Fibroblast of lung (primary cell): ENCODE results near the gene TCTN1. TPM values are rescaled to one million over a fixed set of nuclear protein-coding genes. Genes with fewer than 3 reads are reported as not detected.

Experiments
- DNase-seq, 2 donors: peaks; one replicate each; pipeline versions ENCODE4 v3.0.0 to v3.0.0-alpha.2; 2010; ENCODE audit warnings: low read depth in 2 of 2
- H2AFZ ChIP-seq: 2 replicates; pipeline ENCODE4 v1.5.1; 2012; ENCODE audit warnings: low read length, control low read depth, inconsistent platforms
- H3K27ac ChIP-seq: 2 replicates; pipeline ENCODE4 v1.5.1; 2011; ENCODE audit warnings: low read length, control low read depth; ENCODE audit not compliant: insufficient read depth
- H3K27me3 ChIP-seq: 2 replicates; pipeline ENCODE4 v1.5.1; 2011; ENCODE audit warnings: mild to moderate bottlenecking, low read length; ENCODE audit not compliant: control insufficient read depth, insufficient read depth
- H3K36me3 ChIP-seq: 2 replicates; pipeline ENCODE4 v1.5.1; 2011; ENCODE audit warnings: low read length; ENCODE audit not compliant: control insufficient read depth, insufficient read depth
- H3K4me1 ChIP-seq: 2 replicates; pipeline ENCODE4 v1.5.1; 2011; ENCODE audit warnings: low read length; ENCODE audit not compliant: control insufficient read depth, insufficient read depth; ENCODE audit errors: extremely low read depth
- H3K4me2 ChIP-seq: 2 replicates; pipeline ENCODE4 v1.5.1; 2011; ENCODE audit warnings: low read length, control low read depth; ENCODE audit not compliant: insufficient read depth; ENCODE audit errors: extremely low read depth
- H3K4me3 ChIP-seq, 4 experiments: fragments of 200-600 bp in 1 of 4; sonication (generic) in 1 of 4; replicated peaks in 1 of 4; 2 replicates each; pipeline ENCODE4 v1.5.1; 2011 to 2016; ENCODE audit warnings: low read length in 4 of 4, low read depth in 3 of 4, mild to moderate bottlenecking in 3 of 4, control low read depth in 2 of 4, inconsistent platforms in 1 of 4, mixed read lengths in 1 of 4; ENCODE audit not compliant: insufficient read depth in 1 of 4; ENCODE audit errors: control extremely low read depth in 1 of 4
- H3K79me2 ChIP-seq: 2 replicates; pipeline ENCODE4 v1.5.1; 2012; ENCODE audit warnings: mild to moderate bottlenecking, low read length, inconsistent platforms; ENCODE audit not compliant: control insufficient read depth, insufficient read depth
- H3K9ac ChIP-seq: 2 replicates; pipeline ENCODE4 v1.5.1; 2011; ENCODE audit warnings: mild to moderate bottlenecking, low read length, control low read depth; ENCODE audit not compliant: insufficient read depth
- H3K9me3 ChIP-seq: 2 replicates; pipeline ENCODE4 v1.5.1; 2012; ENCODE audit warnings: low read depth, low read length; ENCODE audit not compliant: control insufficient read depth, insufficient read depth
- H4K20me1 ChIP-seq: 2 replicates; pipeline ENCODE4 v1.5.1; 2011; ENCODE audit warnings: low read length; ENCODE audit not compliant: control insufficient read depth, insufficient read depth; ENCODE audit errors: extremely low read depth
- CTCF ChIP-seq, 2 donors: IDR thresholded peaks in 1 of 2; conservative IDR thresholded peaks in 1 of 2; 1 replicate in 1 of 2; 2 replicates in 1 of 2; pipeline ENCODE4 v1.5.1; 2011 to 2012; ENCODE audit warnings: low read length in 2 of 2, control low read depth in 1 of 2, inconsistent platforms in 1 of 2, low read depth in 1 of 2, mild to moderate bottlenecking in 1 of 2
- EZH2 ChIP-seq: IDR thresholded peaks from 2 replicates; pipeline ENCODE4 v1.5.1; 2012; ENCODE audit warnings: low read length, control low read depth, mild to moderate bottlenecking; ENCODE audit errors: missing control alignments
- polyA plus RNA-seq, 2 donors: library from polyadenylated mRNA; depleted of rRNA in 1 of 2; stranded (reverse) in 1 of 2; unstranded in 1 of 2; fragments of >200 nt; gene quantifications; 2 replicates each; pipeline ENCODE4 v1.2.1, GENCODE V29; 2011 to 2012; ENCODE audit warnings: missing spikeins in 1 of 2
- total RNA-seq: library from RNA; depleted of rRNA; stranded (reverse); fragments of >200 nt; gene quantifications from 2 replicates; pipeline ENCODE4 v1.2.1, GENCODE V29; 2014

TCTN1 gene
- total and polyA plus RNA-seq, 2 donors (not counting 1 experiment from before 2014, with no cell fraction given): 25.0 to 27.4 TPM

- H2AFZ ChIP-seq: no peak overlapping the region
- TF ChIP-seq EZH2 (no peak), CTCF (conservative IDR thresholded peaks at IDR 0.05 in 1 of 2, IDR thresholded peaks at IDR 0.05 in 1 of 2; ENCODE audit: low read depth in 1 of 2, low read length in 2 of 2) (no peak)
These were observed 34.2 kb upstream of the TCTN1 start for GRCh38 chr12:110579535-110580253.

GRCh38 chr12:110581931-110582275, 32.0 kb upstream of the TCTN1 start:
- Histone ChIP-seq H3K4me3 (peak overlapping the region; percentile 68 to 95 (median 78)), H3K9me3 (no peaks in the 10 kb centered on the region), H3K27me3 (no peaks in the 10 kb centered on the region), H3K9ac (peak overlapping the region; percentile 85), H2AFZ (peak overlapping the region; percentile 61), H3K27ac (peak overlapping the region; percentile 81), H3K4me2 (peak overlapping the region; percentile 91), H3K79me2 (peaks cover 32% of the 10 kb centered on the region), H3K4me1 (peaks cover 10% of the 10 kb centered on the region), H3K36me3 (no peaks in the 10 kb centered on the region), H4K20me1 (no peaks in the 10 kb centered on the region)
- peak; percentile 7 to 25 for DNase-seq
- TF ChIP-seq CTCF (conservative IDR thresholded peaks at IDR 0.05 in 1 of 2, IDR thresholded peaks at IDR 0.05 in 1 of 2; ENCODE audit: low read depth in 1 of 2, low read length in 2 of 2): no peak
- no peak for TF ChIP-seq EZH2

More at GRCh38 chr12:110579535-110580253, 34.2 kb upstream of the TCTN1 start:
- Histone ChIP-seq H3K9ac (no peak overlapping the region), H4K20me1 (no peaks in the 10 kb centered on the region), H3K27ac (no peak overlapping the region), H3K4me1 (peaks cover 10% of the 10 kb centered on the region), H3K4me3 (no peak overlapping the region), H3K9me3 (no peaks in the 10 kb centered on the region), H3K36me3 (no peaks in the 10 kb centered on the region), H3K27me3 (no peaks in the 10 kb centered on the region), H3K79me2 (peaks cover 48% of the 10 kb centered on the region), H3K4me2 (no peak overlapping the region)
- no peak for DNase-seq

- H3K79me2 ChIP-seq: peaks cover 32% of the 10 kb centered on the region
- peak overlapping the region; percentile 61 for H2AFZ ChIP-seq
- H3K9me3 ChIP-seq: no peaks in the 10 kb centered on the region
- DNase-seq: peak; percentile 22 to 52
- peak overlapping the region; percentile 85 for H3K9ac ChIP-seq
- no peaks in the 10 kb centered on the region for H3K36me3 ChIP-seq
- H4K20me1 ChIP-seq: no peaks in the 10 kb centered on the region
- H3K4me2 ChIP-seq: peak overlapping the region; percentile 91
- peaks cover 8% of the 10 kb centered on the region for H3K4me1 ChIP-seq
- peak overlapping the region; percentile 68 to 95 (median 78) for H3K4me3 ChIP-seq
- H3K27me3 ChIP-seq: no peaks in the 10 kb centered on the region
- peak overlapping the region; percentile 81 for H3K27ac ChIP-seq
- TF ChIP-seq CTCF (conservative IDR thresholded peaks at IDR 0.05 in 1 of 2, IDR thresholded peaks at IDR 0.05 in 1 of 2; ENCODE audit: low read depth in 1 of 2, low read length in 2 of 2): no peak
- no peak for TF ChIP-seq EZH2
These were observed 31.4 kb upstream of the TCTN1 start for GRCh38 chr12:110582276-110583136.
